ENCODE measurements around the gene TPCN2.
A peak's percentile ranks its signal among the peaks of the same experiment; 100 is the strongest.
"Not testable (repeated sequence)": the region's sequence is repeated elsewhere in the genome, so short reads cannot be mapped to it uniquely, and the experiment has no call there.

The TPCN2 gene

DNA sequence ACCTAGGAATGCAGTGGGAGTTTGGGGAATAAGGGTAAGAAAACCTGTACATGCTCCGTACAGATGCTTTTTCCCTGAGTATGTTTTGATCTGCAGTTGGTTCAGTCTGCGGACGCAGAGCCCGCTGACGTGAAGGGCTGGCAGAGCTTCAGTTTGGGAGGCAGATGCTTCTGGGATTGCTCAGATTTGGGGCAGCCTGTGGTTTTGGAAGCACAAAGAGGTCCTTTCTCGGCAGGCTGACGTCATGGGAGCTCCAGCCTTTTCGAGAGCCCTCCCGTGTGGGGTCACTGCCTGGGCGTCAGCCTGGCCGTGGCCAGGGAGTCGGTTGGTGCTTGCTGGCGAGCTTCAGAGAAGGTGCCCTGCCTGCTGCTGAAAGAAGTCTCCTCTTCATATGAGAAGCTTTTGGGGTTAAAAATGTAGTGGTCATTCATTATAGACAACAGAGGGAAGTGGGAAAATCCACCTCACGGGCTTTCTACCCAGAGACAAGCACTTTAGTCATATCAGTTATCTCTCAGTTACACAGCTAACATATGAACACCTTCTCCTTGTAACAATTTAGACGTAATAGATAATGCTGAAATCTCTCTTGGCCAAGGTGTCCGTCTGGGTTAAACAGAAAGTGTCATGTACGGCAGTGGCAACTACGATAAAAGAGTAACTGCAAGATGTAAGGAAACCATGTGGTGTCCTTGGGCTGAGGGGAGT lies 26.8 kb downstream of the TPCN2 start:
- DNase-seq (ENCODE audit: low read depth, low spot score) = no peak

DNA sequence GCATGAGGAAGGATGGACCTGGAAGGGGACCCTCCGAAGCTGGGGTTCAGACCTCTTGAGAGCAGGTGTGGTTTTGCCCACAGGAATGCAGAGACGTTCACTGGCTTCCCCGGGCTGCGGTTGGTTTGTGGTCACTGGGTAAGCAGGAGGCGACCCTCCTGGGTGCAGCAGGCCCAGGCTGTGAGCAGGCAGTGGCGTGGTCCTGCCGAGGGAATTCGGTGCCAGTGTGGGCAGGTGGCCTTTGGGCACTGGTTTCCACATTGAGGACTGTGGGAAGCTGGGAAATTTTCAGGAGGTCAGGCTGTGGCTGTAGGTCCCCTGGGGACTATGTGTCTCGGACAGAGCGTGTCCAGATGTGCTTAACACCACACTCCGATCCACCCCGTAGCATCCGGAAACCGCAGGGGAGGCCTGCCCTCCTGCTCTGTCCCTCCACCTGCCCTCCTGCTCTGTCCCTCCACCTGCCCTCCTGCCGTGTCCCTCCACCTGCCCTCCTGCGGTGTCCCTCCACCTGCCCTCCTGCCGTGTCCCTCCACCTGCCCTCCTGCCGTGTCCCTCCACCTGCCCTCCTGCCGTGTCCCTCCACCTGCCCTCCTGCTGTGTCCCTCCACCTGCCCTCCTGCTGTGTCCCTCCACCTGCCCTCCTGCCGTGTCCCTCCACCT lies 27.5 kb downstream of the TPCN2 start:
- no peak for DNase-seq (ENCODE audit: low read depth, low spot score)

DNA sequence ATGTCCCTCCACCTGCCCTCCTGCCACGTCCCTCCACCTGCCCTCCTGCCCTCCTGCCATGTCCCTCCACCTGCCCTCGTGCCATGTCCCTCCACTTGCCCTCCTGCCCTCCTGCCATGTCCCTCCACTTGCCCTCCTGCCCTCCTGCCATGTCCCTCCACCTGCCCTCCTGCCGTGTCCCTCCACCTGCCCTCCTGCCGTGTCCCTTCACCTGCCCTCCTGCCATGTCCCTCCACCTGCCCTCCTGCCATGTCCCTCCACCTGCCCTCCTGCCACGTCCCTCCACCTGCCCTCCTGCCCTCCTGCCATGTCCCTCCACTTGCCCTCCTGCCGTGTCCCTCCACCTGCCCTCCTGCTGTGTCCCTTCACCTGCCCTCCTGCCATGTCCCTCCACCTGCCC lies 28.2 kb downstream of the TPCN2 start:
- not testable (repeated sequence) for DNase-seq (ENCODE audit: low read depth, low spot score)

DNA sequence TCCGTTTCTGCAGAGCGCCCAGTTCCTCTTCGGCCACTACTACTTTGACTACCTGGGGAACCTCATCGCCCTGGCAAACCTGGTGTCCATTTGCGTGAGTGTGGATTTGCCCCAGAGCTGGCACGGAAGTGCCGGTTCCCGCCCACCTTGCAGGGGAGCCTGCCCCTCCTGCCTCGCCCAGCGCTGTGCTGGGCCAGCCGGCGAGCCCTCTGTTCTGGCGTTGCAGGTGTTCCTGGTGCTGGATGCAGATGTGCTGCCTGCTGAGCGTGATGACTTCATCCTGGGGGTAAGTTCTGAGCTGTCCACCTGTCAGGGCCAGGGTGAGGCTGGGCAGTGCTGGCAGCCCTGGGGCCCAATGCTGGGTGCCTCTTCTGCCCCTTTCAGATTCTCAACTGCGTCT lies 29.8 kb downstream of the TPCN2 start:
- DNase-seq (ENCODE audit: low read depth, low spot score) = no peak

DNA sequence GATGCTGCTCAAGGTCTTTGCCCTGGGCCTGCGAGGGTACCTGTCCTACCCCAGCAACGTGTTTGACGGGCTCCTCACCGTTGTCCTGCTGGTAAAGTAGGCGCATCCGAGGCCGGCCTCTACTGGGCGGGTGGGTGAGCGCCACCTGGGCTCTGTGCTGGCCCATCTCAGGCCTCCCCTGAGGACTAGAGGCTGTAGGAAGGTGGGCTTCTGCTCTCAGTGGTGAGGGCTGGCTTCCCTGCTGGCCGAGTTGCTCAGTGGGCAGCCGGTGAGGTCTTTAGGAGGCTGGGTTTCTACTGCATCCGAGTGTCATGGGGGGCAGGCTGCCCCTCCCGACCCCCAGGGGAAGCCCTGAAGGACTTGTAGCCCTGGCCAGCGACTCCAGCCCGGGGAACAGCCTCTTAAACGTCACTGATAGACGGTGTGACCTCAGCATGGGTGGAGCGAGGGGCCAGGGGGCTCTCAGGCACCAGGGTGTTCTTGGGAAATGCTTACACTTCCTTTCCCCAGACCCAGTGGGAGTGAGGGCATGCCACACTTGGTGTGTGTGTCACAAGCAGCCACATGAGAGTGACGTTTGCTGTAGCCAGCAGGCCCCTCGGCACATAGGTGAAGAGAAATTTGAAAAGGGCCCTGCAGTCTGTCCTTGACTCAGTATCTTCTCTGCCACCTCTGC lies 30.3 kb downstream of the TPCN2 start:
- DNase-seq (ENCODE audit: low read depth, low spot score) = no peak

DNA sequence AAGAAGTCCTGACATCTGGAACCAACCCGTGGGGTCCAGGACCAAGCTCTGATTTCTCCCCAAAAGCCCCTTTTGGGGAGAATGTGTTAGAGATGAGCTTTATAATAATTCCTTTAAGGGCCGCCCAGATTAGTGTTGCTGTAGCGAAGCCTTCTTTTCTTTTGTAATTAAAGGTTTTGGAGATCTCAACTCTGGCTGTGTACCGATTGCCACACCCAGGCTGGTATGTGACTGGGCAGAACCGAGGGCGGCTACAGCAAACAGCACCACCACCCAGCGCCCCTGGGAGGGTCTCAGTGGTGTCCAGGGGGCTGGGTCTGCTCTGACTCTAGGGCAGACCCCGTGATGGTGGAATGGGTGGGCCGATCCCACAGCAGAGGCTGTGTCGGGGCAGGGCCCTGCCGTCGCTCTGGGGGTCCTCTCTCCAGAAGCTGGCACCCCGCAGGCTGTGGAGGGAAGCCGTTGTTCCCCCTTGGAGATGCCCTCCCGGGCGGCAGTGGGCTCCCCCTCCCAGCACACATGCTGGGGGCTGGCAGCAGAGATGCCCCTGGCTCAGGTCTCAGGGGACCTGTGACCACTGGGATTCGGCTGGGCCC lies 31.0 kb downstream of the TPCN2 start:
- no peak for DNase-seq (ENCODE audit: low read depth, low spot score)

DNA sequence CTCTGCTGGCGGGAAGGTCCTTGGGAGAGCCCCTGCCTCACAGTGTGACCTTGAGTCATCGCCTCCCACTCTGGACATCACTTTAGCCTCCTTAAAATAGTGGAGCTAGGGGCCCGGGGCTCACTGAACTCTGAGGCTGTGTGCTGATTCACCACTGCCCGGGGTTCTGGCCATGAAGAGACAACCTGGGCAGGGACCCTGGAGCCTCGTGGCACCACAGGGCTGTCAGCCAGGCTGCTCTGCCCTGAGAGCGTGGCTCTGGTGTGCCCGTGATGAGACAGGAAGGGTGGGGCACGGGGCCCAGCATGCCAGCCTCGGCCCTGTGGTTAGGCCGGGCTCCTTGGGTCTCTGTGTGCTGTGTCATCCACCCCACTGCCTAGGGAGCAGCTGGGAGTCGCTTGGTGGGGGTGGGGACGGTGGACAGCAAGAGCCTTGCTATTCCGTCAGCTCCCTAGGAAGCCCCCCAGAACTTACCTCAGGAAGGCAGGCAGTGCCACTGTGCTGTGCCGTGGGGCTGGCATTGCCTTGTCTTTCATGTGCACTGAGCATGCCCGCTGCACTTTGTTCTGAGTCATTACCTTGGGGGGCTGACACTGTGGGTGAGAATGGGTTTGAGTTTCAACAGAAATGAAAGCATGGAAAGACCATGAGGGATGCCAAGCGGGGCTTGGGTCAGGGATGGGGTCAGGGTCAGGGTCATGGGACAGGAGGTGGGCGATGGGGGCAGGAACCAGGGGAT lies 31.7 kb downstream of the TPCN2 start:
- DNase-seq (ENCODE audit: low read depth, low spot score) = no peak

DNA sequence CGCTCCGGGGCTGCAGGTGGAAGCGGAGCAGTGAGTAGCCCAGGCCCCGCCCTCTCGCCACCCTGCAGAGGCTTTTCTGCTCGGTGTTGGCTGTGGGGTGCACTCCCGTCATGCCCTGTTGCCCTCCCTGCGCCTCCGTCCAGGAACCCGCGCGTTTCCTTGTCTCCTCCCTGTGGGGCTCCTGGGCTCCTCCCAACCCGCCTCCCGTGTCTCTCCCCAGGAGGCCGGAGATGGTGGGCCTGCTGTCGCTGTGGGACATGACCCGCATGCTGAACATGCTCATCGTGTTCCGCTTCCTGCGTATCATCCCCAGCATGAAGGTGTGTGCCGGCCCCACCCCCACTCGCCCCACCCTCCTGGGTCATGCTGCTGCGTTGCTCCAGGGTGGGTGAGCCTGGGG lies 32.4 kb downstream of the TPCN2 start:
- no peak for DNase-seq (ENCODE audit: low read depth, low spot score)

DNA sequence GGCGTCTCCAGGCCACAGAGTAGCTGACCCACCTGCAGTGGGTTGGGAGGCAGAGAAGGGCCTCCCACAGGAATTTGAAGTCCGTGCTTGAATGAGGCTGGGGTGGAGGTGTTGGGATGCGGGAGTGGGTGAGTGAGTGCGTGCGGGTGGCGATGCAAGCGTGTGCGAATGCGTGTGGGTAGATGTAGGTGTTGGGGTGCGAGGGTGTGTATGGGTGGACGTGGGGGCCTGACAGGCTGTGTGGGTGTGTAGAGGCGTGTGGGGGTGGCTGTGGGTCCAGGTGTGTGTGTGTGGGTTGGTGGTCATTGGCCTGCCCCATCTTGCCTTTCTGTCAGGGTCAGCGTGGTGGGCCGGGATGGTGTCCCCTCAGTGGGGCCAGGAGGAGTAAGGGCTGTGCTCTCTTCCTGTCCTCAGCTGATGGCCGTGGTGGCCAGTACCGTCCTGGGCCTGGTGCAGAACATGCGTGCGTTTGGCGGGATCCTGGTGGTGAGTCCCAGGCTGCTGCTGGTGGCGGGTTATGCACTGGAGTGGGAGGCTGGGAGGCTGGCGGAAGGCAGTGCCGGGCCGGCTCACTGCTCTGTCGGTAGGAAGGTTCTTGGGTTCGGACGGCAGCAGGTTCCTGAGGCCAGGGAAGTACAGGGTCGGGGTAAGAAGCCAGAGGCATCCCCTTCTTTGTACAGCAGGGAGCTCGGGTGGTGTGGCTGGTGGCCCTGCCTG lies 35.0 kb downstream of the TPCN2 start:
- no peak for DNase-seq (ENCODE audit: low read depth, low spot score)

DNA sequence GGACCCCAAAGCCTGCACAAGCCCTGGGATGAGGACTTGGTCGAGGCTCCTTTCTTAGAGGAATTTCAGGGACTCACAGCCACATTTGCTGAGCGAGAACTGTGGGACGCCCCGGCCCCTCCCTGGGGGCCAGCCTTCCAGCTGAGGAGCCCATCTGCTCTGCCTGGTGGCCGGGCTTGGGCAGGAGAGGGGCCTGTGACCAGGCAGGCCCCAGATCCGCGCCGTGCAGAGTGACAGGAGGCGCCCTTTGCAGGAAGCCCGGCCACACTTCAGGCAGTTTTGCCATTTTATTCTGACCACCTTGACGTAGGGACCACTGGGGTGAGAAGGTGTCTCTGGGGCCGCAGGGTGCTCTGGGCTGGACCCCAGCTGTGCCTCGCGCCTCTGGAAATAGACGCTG lies 35.6 kb downstream of the TPCN2 start:
- DNase-seq (ENCODE audit: low read depth, low spot score) = no peak

DNA sequence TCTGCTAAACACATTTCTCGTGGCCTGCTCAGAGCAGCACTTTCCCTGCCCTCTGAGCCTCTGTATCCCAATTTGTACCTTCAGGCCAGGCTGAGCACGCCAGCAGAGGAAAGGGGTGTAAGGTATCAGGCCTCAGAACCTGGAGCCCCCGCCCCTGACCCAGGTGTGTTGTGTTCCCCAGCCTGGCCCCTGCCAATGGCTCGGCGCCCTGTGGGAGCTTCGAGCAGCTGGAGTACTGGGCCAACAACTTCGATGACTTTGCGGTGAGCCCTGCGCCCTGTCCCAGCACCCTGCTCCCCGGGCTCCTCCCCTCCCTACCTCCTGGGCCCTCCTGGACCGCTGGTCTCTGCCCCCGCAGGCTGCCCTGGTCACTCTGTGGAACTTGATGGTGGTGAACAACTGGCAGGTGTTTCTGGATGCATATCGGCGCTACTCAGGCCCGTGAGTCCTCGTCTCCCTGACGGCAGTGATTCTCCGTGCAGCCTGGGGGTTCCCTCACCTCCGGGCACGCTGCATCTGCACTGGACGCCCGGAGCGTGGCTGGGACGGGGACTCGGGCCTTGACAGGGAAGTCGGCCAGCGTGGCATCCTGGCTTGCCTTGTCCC lies 36.9 kb downstream of the TPCN2 start:
- DNase-seq (ENCODE audit: low read depth, low spot score) = no peak

DNA sequence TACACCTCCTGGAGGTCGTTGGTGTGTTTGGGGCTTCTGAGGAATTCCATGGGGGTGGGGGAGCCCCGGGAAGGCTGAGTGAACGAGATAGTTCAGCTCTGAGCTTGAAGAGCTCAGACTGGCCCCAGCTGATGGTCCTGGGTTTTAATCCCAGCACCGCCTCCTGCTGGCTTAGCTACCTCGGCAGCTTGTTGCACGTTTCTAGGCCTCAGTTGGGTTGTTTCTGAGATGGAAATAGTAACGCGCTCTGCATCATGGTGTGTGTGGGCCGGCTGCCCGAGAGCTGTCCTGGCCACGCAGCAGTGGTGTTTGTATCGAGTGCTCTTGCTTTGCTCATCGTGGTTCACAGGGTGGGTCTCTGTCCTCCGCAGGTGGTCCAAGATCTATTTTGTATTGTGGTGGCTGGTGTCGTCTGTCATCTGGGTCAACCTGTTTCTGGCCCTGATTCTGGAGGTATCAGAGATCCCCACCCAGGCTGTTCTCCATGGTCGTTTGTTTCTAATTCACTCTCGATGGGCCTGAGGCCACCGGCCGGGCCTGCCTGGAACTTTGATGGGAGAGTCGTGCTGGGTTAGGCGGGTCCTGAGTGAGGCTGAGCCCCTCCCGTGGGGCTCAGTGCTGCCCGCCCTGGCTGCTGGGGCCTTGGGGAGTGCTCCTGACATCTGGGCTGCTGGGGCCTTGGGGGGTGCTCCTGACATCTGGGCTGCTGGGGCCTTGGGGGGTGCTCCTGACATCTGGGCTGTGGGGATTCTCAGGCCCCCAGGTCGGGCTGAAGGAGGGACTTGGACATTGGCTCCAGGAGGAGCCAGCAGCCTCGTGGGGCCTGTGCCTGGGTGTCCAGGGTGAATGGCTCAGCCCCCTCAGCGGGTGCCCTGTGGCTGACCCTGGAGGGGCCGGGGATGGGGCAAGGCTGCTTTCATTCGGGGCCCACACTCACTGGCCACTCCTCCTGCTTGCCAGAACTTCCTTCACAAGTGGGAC lies 37.7 kb downstream of the TPCN2 start:
- DNase-seq (ENCODE audit: low read depth, low spot score) = peak; percentile 42

DNA sequence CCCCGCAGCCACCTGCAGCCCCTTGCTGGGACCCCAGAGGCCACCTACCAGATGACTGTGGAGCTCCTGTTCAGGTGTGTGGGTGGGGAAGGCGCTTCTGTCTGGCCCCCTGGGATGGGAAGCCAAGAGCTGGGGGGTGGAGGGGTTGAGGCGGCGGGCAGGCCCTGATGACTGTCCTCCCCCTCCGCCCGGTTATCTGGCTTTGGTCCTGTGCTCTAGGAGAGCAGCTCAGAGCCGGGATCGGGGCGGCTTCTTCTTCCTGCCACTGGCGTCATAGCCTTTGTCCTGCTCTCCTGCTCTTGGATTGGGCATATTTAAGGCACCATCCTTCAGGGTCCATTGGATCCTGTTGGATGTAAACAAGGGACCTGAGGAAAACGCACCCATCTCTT lies 38.4 kb downstream of the TPCN2 start:
- DNase-seq (ENCODE audit: low read depth, low spot score) = no peak

DNA sequence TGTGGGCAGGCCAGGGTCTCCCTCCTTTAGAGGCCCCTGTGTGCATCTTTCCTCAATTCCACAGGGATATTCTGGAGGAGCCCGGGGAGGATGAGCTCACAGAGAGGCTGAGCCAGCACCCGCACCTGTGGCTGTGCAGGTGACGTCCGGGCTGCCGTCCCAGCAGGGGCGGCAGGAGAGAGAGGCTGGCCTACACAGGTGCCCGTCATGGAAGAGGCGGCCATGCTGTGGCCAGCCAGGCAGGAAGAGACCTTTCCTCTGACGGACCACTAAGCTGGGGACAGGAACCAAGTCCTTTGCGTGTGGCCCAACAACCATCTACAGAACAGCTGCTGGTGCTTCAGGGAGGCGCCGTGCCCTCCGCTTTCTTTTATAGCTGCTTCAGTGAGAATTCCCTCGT lies 39.1 kb downstream of the TPCN2 start:
- DNase-seq (ENCODE audit: low read depth, low spot score) = no peak

DNA sequence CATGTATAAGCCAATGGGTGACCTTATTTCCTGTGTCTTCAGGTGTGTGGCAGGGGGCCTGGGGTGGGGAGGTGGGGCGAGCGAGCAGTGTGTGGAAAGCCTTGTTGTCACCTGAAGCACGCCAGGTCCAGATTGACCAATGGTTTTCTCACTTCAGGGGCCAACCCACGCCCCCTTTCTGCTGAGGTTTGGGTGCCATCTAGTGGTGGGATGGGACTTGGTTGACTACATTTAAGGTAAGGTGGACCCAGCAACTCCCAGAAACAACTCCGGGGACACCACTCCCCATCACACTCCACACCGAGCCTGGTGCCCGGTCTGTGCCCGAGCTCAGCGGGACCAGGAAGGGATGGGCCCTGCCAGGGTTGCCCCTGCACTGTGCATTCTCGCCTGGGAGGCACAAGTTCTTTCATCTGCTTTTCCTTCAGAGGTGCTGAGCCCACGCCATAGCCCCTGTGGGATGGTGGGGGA lies 40.0 kb downstream of the TPCN2 start:
- peak; percentile 90 for DNase-seq (ENCODE audit: low read depth, low spot score)

DNA sequence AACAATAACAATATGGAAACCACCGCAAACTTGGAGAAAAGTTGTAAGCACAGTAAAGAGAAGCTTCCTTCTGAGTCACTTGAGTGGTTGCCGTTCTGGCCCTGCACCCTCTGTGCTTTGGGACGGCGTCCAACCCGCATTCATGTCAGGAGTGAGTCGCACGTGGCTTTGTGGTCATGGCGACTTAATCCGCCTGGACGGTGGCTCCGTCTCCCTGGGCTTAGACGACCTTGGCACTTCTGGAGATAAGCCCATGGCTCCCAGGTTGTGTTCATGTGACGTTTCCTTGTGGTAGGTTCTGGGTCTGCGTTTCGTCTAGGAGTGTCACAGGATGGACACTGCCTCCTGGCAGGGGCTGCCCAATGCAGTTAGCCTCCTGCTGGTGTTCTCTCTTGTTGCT lies 40.5 kb downstream of the TPCN2 start:
- DNase-seq (ENCODE audit: low read depth, low spot score) = no peak

DNA sequence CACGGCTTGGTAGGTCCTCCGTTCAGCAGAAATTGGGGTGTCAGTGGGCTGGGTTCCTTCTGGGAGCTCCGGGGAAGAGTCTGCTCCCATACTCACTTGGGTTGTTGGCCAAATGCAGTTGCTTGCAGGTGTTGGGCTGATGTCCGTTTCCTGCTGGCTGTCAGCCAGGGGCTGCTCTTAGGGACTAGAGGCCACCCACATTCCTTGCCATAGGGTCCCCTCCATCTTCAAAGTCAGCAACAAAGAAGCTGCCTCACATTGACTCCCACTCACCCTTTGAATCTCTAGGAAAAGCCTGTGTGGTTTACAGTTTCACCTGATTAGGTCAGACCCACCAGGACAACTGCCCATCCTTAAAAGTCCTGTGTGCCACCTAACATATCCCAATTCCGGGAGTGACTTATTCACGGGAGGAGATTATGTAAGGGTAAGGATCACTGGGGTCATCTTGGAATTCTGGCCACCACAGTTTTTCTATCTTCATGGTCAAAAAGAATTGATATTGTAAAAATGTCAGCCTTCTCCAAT lies 43.0 kb downstream of the TPCN2 start:
- no peak for DNase-seq (ENCODE audit: low read depth, low spot score)

DNA sequence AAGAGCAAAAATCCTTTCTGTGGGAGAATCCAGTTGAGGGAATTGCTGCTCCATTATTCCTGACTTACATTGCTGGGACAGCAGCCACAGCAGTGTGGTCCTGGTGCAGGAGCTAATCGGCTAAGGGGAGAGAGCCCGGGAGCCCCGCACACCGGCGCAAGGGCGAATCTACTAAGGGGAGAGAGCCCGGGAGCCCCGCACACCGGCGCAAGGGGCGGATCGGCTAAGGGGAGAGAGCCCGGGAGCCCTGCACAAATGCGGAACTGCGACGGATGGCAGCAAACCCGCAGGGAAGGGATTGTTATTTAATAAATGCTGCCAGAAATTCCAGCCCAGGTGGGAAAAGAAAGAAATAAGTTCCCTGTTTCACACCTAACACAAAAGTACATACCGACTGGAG lies 43.5 kb downstream of the TPCN2 start:
- DNase-seq (ENCODE audit: low read depth, low spot score) = no peak

DNA sequence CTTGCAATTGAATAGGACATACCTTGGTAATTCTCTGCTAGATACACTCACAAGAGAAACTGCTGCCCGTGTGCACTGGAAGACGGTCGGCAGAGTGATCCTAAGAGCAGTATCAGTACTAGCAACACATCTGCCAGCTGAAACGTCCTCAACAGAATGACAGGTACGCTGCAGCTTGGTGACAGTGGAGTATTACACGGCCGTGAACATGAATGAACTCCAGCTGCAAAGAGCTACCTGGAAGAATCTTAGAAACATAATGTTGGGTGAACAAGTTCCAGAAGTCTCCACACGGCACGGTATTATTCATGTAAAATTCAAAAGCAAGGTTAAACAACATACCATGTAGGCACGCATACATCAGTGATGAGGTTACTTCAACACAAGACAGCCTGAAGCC lies 44.4 kb downstream of the TPCN2 start:
- no peak for DNase-seq (ENCODE audit: low read depth, low spot score)
